Nephron progenitor cell (in vitro differentiated cells): ENCODE results near the gene RAG2.
"Not testable (repeated sequence)": the region's sequence is repeated elsewhere in the genome, so short reads cannot be mapped to it uniquely, and the experiment has no call there.

Experiments
- DNase-seq: peaks from one replicate; pipeline ENCODE4 v3.0.0; 2021
- H3K27ac Mint-ChIP-seq: 2 replicates; pipeline ENCODE4 v1.8.0; 2021; ENCODE audit warnings: mild to moderate bottlenecking, moderate library complexity, mixed read lengths
- H3K27me3 Mint-ChIP-seq: 2 replicates; pipeline ENCODE4 v1.8.0; 2021; ENCODE audit warnings: mild to moderate bottlenecking, low read depth, mixed read lengths; ENCODE audit not compliant: poor library complexity
- H3K36me3 Mint-ChIP-seq: 2 replicates; pipeline ENCODE4 v1.8.0; 2021; ENCODE audit warnings: low read depth, mixed read lengths
- H3K4me1 Mint-ChIP-seq: 2 replicates; pipeline ENCODE4 v1.8.0; 2021; ENCODE audit warnings: mixed read lengths
- H3K4me3 Mint-ChIP-seq: 2 replicates; pipeline ENCODE4 v1.8.0; 2021; ENCODE audit warnings: mild to moderate bottlenecking, moderate library complexity, mixed read lengths
- H3K9me3 Mint-ChIP-seq: 2 replicates; pipeline ENCODE4 v1.8.0; 2021; ENCODE audit warnings: mild to moderate bottlenecking, moderate library complexity, mixed read lengths
- CTCF ChIP-seq: fragments of 200-600 bp; sonication (generic); IDR thresholded peaks from 2 replicates; pipeline ENCODE4 v1.5.0; 2021; ENCODE audit warnings: antibody characterized with exemption

Gene RAG2

GRCh38 chr11:36558571-36559413 lies 39.2 kb downstream of the RAG2 start:
- Mint-ChIP-seq H3K4me1 (peaks cover under 1% of the 10 kb centered on the region), H3K36me3 (peaks cover 10% of the 10 kb centered on the region), H3K27ac (no peak overlapping the region), H3K27me3 (peaks cover 3% of the 10 kb centered on the region), H3K9me3 (peaks cover 26% of the 10 kb centered on the region), H3K4me3 (no peak overlapping the region)
- TF ChIP-seq CTCF, result no peak
- DNase-seq, result no peak

DNA sequence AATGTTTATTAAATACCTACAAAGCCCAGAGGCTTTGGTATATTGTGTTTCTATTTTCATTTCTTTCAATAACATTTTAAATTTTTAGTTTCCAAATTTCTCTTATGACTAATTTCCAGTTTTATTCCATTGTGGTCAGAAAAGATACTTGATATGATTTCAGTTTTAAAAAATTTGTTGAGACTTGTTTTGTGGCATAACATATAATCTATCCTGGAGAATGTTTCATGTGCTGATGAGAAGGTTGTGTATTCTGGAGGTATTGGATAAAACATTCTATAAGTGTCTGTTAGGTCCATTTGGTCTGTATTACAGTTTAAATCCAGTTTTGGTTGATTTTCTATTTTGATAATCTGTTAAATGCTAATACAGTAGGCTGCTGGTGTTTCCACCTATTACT lies 40.0 kb downstream of the RAG2 start:
- H3K27me3 Mint-ChIP-seq, result peaks cover 3% of the 10 kb centered on the region
- peaks cover 26% of the 10 kb centered on the region for H3K9me3 Mint-ChIP-seq
- no peak overlapping the region for H3K4me3 Mint-ChIP-seq
- H3K36me3 Mint-ChIP-seq, result peaks cover 10% of the 10 kb centered on the region
- no peaks in the 10 kb centered on the region for H3K4me1 Mint-ChIP-seq
- TF ChIP-seq CTCF, result no peak
- no peak for DNase-seq
- H3K27ac Mint-ChIP-seq, result no peak overlapping the region

DNA sequence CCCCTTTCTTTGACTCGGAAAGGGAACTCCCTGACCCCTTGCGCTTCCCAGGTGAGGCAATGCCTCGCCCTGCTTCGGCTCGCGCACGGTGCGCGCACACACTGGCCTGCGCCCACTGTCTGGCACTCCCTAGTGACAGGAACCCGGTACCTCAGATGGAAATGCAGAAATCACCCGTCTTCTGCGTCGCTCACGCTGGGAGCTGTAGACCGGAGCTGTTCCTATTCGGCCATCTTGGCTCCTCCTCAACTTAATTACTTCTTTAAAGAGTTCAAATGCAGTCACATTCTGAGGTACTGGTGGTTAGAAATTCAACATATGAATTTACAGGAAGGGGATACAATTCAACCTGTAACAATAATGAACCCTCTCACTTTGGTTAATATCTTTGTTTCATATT lies 40.6 kb downstream of the RAG2 start:
- H3K27ac Mint-ChIP-seq, DNase-seq, H3K4me1 Mint-ChIP-seq, H3K27me3 Mint-ChIP-seq, H3K36me3 Mint-ChIP-seq: not testable (repeated sequence)
- Mint-ChIP-seq H3K9me3 (peaks cover 26% of the 10 kb centered on the region), H3K4me3 (peak overlapping the region; percentile 32)

GRCh38 chr11:36550385-36551115 lies 47.5 kb downstream of the RAG2 start:
- H3K36me3 Mint-ChIP-seq, result no peaks in the 10 kb centered on the region
- H3K4me1 Mint-ChIP-seq, result no peaks in the 10 kb centered on the region
- TF ChIP-seq CTCF, result no peak
- no peak overlapping the region for H3K4me3 Mint-ChIP-seq
- DNase-seq, result no peak
- peaks cover 21% of the 10 kb centered on the region for H3K9me3 Mint-ChIP-seq
- H3K27ac Mint-ChIP-seq, result no peak overlapping the region
- H3K27me3 Mint-ChIP-seq, result peaks cover 5% of the 10 kb centered on the region
